Panc1 (cell line): ENCODE measurements around the gene D2HGDH. TPM values are rescaled to one million over a fixed set of nuclear protein-coding genes. Genes with fewer than 3 reads are reported as not detected.

ENCODE experiments used
- ATAC-seq: fragments of 200-7000 bp; cut with Tn5 transposase; 2 replicates; pipeline ENCODE4 v1.9.1; 2020; ENCODE audit warnings: mild to moderate bottlenecking, moderate library complexity
- BruUV-seq: library from RNA; stranded (reverse); fragments of 400-500 nt; replicated peaks from 2 replicates; lab custom pipeline; 2021; lab: Mats Ljungman, UMichigan
- CTCF ChIA-PET: fragments of 300-600 bp; sonication (Branson Sonifier 250); formaldehyde crosslinking; loops from one replicate; lab custom pipeline; 2022; ENCODE audit warnings: antibody characterized with exemption; lab: Charles Lee
- POLR2A ChIA-PET: fragments of 300-600 bp; sonication (Branson Sonifier 250); formaldehyde crosslinking; loops from one replicate; lab custom pipeline; 2022; ENCODE audit warnings: antibody characterized with exemption; lab: Charles Lee
- DNase-seq: peaks from one replicate; pipeline ENCODE4 v3.0.0-alpha.2; 2010; ENCODE audit warnings: low read depth, low spot score
- H3K27ac ChIP-seq: 2 replicates; pipeline ENCODE4 v1.5.1; 2011; ENCODE audit warnings: mild to moderate bottlenecking, low read length, inconsistent platforms
- H3K27me3 ChIP-seq: fragments of 200-500 bp; sonication (Bioruptor generic); 2 replicates; pipeline ENCODE4 v1.6.0; 2014; ENCODE audit warnings: low read length, inconsistent platforms; ENCODE audit not compliant: control insufficient read depth, insufficient read depth
- H3K36me3 ChIP-seq: fragments of 200-500 bp; sonication (Bioruptor generic); 2 replicates; pipeline ENCODE4 v1.5.1; 2014; ENCODE audit warnings: inconsistent platforms, mild to moderate bottlenecking, low read length, moderate library complexity; ENCODE audit not compliant: control insufficient read depth, insufficient read depth
- H3K4me1 ChIP-seq: 2 replicates; pipeline ENCODE4 v1.5.1; 2011; ENCODE audit warnings: inconsistent platforms, mild to moderate bottlenecking, low read length, moderate library complexity; ENCODE audit not compliant: control insufficient read depth, insufficient read depth
- H3K4me3 ChIP-seq, 2 experiments: 2 replicates each; pipeline ENCODE4 v1.5.1; 2011 to 2012; ENCODE audit warnings: low read depth in 2 of 2, low read length in 2 of 2, mild to moderate bottlenecking in 2 of 2, inconsistent platforms in 1 of 2, moderate library complexity in 1 of 2
- H3K9me3 ChIP-seq: fragments of 200-500 bp; sonication (Bioruptor generic); 2 replicates; pipeline ENCODE4 v1.5.1; 2014; ENCODE audit warnings: low read depth, mild to moderate bottlenecking, inconsistent platforms, low read length, moderate library complexity; ENCODE audit not compliant: control insufficient read depth, insufficient read depth
- POLR2AphosphoS5 ChIP-seq: IDR thresholded peaks from 2 replicates; pipeline ENCODE4 v1.6.1; 2012; ENCODE audit warnings: mild to moderate bottlenecking, low read depth, low read length, moderate library complexity
- REST ChIP-seq, 2 experiments: IDR thresholded peaks; 2 replicates each; pipeline ENCODE4 v1.6.1; 2011 to 2012; ENCODE audit warnings: low read depth in 2 of 2, control low read depth in 1 of 2, low read length in 1 of 2, mild to moderate bottlenecking in 1 of 2, moderate library complexity in 1 of 2; ENCODE audit not compliant: insufficient read depth in 1 of 2
- SIN3A ChIP-seq: IDR thresholded peaks from 2 replicates; pipeline ENCODE4 v1.6.1; 2012; ENCODE audit warnings: low read depth, mild to moderate bottlenecking, low read length, moderate library complexity, borderline replicate concordance; ENCODE audit not compliant: insufficient read depth
- TCF7L2 ChIP-seq: IDR thresholded peaks from 2 replicates; pipeline ENCODE4 v1.6.1; 2011; ENCODE audit warnings: mild to moderate bottlenecking, low read depth, low read length, inconsistent platforms
- in situ Hi-C: cut with HindIII; loops from 2 replicates; pipeline ENCODE4 v1.10.0; 2016; ENCODE audit warnings: low sequenced_read_pairs, low pct_unique_long_range_greater_than_20kb
- intact Hi-C: fragments of 100-400 bp; cut with micrococcal nuclease; formaldehyde crosslinking; loops from one replicate; pipeline ENCODE4 v1.10.0; 2022; ENCODE audit not compliant: unreplicated experiment
- total RNA-seq: library from RNA; stranded (reverse); gene quantifications from one replicate; pipeline ENCODE4 v1.2.1, GENCODE V29; 2021; ENCODE audit not compliant: unreplicated experiment
- TF ChIP-seq, protein P1 (sequence below): fragments of 450-650 bp; IDR thresholded peaks from 2 replicates; pipeline ENCODE4 v1.5.1; 2017; ENCODE audit warnings: mild to moderate bottlenecking

Gene D2HGDH
- total RNA-seq, 1 experiment from 2014 or later: 53.0 TPM

DNA sequence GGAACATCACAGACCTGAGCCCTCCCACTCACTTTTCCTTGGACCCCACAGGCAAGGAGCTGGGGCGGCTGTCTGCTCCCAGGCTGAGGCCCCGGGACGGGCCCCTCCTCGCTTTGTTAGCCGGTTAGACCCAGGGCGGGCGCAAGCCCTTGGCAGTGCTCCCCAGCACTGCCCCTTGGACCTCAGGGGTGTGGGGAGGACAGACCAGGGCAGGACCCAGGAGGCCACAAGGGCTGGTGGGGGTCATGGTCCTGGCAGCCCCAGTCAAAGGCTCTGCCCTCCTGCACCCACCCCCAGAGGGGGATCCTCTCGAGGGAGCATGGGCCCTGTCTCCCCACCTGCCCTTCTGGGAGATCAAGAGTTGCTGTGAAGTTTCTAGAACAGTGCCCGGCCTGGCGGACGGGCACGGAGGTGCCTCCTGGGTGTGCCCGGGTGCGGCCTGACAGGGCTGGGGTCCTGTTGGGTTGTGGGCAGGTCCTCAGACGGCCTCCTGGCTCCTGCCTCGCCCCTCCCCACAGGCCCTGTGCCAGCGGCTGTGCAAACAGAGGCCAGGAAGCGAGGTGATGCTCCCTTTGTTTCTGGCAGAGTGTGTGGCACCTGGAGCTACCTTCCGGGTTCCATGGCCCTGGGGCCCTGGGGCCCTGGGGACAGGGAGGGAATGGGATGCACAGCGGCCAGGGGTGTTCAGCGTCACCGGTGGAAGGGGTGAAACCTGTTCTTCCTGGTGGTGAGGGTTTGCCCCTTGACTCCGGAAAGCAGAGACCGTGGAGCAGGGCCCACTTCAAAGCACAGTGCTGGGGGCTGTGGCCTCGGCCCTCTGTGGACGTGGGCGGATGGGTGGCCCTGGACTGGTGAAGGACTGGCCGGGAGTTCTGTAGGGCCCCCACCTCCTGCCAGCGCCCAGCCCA is 39.3 kb downstream of the D2HGDH start:
- H3K27me3 ChIP-seq: no peaks in the 10 kb centered on the region
- no peak for DNase-seq
- ATAC-seq: peak; percentile 7
- no peak overlapping the region; the same call in 1 of the 2 replicates for H3K27ac ChIP-seq
- TF ChIP-seq POLR2AphosphoS5 (no peak), REST (IDR thresholded peaks at IDR 0.05; ENCODE audit: insufficient read depth in 1 of 2, low read depth in 2 of 2, low read length in 1 of 2) (no peak), TCF7L2 (no peak), SIN3A (no peak)
- TF ChIP-seq, protein P1, sequence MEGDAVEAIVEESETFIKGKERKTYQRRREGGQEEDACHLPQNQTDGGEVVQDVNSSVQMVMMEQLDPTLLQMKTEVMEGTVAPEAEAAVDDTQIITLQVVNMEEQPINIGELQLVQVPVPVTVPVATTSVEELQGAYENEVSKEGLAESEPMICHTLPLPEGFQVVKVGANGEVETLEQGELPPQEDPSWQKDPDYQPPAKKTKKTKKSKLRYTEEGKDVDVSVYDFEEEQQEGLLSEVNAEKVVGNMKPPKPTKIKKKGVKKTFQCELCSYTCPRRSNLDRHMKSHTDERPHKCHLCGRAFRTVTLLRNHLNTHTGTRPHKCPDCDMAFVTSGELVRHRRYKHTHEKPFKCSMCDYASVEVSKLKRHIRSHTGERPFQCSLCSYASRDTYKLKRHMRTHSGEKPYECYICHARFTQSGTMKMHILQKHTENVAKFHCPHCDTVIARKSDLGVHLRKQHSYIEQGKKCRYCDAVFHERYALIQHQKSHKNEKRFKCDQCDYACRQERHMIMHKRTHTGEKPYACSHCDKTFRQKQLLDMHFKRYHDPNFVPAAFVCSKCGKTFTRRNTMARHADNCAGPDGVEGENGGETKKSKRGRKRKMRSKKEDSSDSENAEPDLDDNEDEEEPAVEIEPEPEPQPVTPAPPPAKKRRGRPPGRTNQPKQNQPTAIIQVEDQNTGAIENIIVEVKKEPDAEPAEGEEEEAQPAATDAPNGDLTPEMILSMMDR: no peak
- intact Hi-C loops (no loop called here), in situ Hi-C loops (no loop called here)
- no TSS peak for BruUV-seq
- no peaks in the 10 kb centered on the region for H3K9me3 ChIP-seq
- peaks cover 32% of the 10 kb centered on the region for H3K4me1 ChIP-seq
- CTCF ChIA-PET: interaction anchor here (0.5 kb wide), 1 partner anchor 13 kb away, joined by 4 read pairs; no protein-coding TSS in a partner anchor
- H3K36me3 ChIP-seq: no peaks in the 10 kb centered on the region
- POLR2A ChIA-PET: no interaction called here
- no peak overlapping the region for H3K4me3 ChIP-seq

- no peaks in the 10 kb centered on the region for H3K9me3 ChIP-seq
- peaks cover 32% of the 10 kb centered on the region for H3K4me1 ChIP-seq
- no peaks in the 10 kb centered on the region for H3K27me3 ChIP-seq
- TF ChIP-seq SIN3A: no peak
- no peak overlapping the region for H3K4me3 ChIP-seq
- no TSS peak for BruUV-seq
- ChIA-PET POLR2A (no interaction called here), CTCF (no interaction called here)
- H3K36me3 ChIP-seq: no peaks in the 10 kb centered on the region
- in situ Hi-C loops: no loop called here
- DNase-seq: no peak
- ATAC-seq: peak; percentile 39
- intact Hi-C loops: no loop called here
- H3K27ac ChIP-seq: peak overlapping the region; percentile 44
These were observed 40.2 kb downstream of the D2HGDH start for GRCh38 chr2:241774419-241775222.
